GM21786 (cell line): ENCODE data around the gene CRYGD.
"Not testable (repeated sequence)": the region's sequence is repeated elsewhere in the genome, so short reads cannot be mapped to it uniquely, and the experiment has no call there.

Experiments used
- ATAC-seq: cut with Tn5 transposase; IDR thresholded peaks from one replicate; pipeline ENCODE4 v1.9.1; 2021; ENCODE audit not compliant: unreplicated experiment

CRYGD gene

GRCh38 chr2:208124013-208124715 lies at the start of gene CRYGD:
Gene CRYGD, minus strand, starts transcription at chr2:208124524. Its CDS starts 51 bp downstream, at chr2:208124473.
- not testable (repeated sequence) for ATAC-seq

DNA sequence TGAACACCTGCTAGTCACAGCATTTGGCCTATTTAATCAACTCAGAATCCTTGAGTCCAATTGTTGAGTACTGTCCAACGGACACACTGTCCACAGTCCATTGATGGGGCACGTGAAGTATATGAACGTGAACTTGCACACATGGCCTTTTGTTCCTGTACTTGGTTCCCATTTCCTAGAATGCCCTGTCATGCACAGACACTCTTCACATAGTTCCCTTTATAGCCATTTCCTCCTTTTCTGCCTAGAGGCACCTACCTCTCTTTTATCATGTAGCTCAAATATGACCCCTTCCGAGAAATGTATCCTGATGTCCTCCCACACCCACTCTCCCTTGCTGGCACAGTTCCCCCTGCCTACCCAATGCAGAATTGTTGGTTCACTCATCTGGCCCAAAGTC lies 47.8 kb upstream of the CRYGD start:
- no peak for ATAC-seq

- ATAC-seq, result no peak
Observed at GRCh38 chr2:208164951-208165755, 40.8 kb upstream of the CRYGD start.

GRCh38 chr2:208163489-208163888 lies 39.2 kb upstream of the CRYGD start, which contains the start of gene CRYGA:
Gene CRYGA, minus strand, starts transcription at chr2:208163589. Its CDS starts 33 bp downstream, at chr2:208163556.
- ATAC-seq, result no peak

DNA sequence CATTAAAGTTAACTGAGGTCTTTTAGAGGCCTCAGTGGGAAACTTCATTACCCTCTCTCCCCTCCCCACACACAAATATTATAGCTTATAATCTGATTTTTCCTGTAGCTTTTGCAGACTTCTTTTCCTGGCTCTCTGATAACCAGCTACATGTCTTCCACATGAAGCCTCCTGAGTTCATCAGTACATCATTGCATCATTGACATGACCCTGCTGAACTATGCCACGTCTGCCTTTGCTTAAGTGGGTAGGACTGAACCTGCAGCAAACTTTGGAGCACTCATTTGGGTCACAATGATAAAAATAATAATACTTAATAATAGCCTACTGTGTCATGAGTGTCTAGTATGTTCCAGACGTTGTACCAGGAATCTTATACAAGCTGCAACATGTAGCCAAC lies 32.1 kb upstream of the CRYGD start:
- ATAC-seq, result no peak

- no peak for ATAC-seq
Observed at GRCh38 chr2:208153156-208153555, 28.8 kb upstream of the CRYGD start.

DNA sequence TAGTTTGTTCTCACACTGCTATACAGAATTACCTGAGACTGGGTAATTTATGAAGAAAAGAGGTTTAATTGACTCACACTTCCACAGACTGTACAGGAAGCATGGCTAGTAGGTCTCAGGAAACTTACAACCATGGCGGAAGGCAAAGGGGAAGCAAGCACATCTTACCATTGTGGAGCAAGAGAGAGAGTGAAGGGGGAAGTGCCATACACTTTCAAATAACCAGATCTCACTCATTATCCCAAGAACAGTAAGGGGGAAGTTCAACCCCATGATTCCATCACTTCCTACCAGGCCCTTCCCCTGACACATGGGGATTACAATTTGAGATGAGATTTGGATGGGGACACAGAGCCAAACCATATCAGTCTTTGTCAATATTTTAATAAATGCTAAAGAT lies 26.6 kb upstream of the CRYGD start:
- ATAC-seq, result no peak

- ATAC-seq, result no peak
Observed at GRCh38 chr2:208150094-208150493, 25.8 kb upstream of the CRYGD start.

- no peak for ATAC-seq
Observed at GRCh38 chr2:208148803-208149202, 24.5 kb upstream of the CRYGD start.

- no peak for ATAC-seq
Observed at GRCh38 chr2:208147759-208148158, 23.4 kb upstream of the CRYGD start.

GRCh38 chr2:208147008-208147407 lies 22.7 kb upstream of the CRYGD start:
- ATAC-seq, result no peak

- no peak for ATAC-seq
Observed at GRCh38 chr2:208146006-208146405, 21.7 kb upstream of the CRYGD start, which contains the start of gene CRYGB. Gene CRYGB, minus strand, starts transcription at chr2:208146158. Its CDS starts 38 bp downstream, at chr2:208146120.

DNA sequence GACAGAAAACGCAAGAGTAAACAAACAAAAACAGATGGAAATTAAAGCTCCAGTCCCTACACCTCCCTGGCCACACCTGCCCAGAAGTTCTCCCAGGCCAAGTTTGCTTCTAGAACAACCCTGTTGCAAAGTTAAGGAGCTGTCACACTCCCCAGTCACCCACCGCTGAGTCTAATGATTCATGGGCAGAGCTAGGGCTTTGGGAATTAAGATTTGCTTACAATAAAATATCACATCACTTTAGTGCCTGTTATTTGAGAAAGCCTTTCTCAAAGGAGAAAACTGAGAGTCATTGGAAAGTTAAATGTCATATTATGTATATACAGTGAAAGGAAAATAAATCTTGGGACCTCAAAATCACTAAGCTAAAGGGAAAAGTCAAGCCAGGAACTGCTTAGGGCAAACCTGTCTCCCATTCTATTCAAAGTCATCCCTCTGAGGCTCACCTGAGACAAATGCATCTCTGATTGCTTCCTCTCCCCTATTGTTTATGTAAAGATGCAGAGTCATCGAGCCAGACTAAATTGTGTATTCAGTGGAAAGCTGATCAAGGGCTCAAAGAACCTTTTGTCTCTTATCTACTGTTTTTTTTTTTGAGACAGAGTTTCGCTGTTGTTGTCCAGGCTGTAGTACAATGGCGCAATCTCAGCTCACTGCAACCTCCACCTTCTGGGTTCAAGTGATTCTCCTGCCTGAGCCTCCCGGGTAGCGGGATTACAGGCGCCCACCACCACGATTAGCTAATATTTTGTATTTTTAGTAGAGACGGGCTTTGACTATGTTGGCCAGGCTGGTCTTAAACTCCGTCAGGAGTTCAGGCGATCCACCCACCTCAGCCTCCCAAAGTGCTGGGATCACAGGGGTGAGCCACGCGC lies 18.8 kb upstream of the CRYGD start:
- no peak for ATAC-seq

DNA sequence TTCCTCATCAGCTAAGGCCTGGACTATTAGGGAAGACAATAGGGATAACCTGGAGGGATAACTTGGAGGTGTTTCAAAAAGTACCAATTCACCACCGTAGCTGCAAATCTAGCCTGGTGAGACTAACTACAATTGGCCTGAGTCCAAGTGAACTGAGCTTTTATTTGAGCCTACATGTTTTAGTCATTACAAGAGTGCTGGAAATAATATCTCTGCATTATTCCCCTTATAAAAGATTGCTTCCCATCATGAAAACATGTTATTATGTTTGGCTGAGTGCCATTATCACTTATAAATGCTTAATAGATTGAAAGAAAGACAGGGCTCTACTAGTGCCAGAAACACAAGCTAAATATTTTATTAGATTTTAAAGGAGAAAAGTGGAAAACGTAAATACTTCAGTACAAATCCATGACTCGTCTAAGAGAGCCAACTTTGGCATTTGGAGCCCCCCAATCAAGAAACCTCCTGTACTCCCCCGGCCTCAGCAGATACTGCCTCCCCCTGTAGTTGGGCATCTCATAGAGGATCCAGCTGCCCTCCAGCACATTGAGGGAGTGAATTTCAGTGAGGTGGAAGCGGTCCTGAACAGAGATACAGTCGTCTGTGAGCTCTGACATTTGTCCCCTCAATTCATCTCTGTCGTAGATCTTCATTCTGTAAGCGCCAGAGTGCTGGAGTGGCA lies 18.1 kb upstream of the CRYGD start:
- ATAC-seq, result no peak

GRCh38 chr2:208139447-208139846 lies 15.1 kb upstream of the CRYGD start:
- ATAC-seq, result no peak

DNA sequence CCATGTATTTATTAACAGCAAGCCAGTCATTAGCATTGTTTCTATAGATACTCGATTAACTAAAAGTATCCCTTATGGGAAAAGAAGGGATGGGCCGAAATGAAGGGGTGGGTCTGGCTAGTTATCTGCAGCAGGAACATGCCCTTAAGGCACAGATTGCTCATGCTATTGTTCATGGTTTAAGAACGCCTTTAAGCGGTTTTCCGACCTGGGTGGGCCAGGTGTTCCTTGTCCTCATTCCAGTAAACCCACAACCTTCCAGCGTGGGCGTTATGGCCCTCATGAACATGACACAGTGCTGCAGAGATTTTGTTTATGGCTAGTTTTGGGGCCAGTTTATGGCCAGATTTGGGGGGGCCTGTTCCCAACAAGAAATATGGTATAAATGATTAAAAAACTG lies 14.0 kb upstream of the CRYGD start:
- ATAC-seq, result not testable (repeated sequence)

DNA sequence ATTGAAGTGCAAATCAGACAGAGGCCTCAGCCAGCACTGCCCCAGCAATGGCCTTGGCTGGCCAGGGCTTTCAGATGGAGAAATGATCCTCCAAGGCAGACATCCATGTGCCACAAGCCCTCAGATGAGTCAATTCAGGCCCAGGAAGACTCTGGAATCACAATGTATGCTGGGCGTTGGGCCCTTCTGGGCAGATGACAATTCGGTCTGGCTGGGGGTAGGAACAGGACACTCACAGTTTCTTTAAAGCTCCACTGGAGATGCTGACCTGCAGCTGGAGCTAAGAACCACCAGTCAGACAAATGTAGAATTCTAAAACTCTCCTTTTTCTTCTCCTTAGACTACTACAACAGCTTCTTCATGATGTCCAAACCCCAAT lies 12.4 kb upstream of the CRYGD start:
- no peak for ATAC-seq

DNA sequence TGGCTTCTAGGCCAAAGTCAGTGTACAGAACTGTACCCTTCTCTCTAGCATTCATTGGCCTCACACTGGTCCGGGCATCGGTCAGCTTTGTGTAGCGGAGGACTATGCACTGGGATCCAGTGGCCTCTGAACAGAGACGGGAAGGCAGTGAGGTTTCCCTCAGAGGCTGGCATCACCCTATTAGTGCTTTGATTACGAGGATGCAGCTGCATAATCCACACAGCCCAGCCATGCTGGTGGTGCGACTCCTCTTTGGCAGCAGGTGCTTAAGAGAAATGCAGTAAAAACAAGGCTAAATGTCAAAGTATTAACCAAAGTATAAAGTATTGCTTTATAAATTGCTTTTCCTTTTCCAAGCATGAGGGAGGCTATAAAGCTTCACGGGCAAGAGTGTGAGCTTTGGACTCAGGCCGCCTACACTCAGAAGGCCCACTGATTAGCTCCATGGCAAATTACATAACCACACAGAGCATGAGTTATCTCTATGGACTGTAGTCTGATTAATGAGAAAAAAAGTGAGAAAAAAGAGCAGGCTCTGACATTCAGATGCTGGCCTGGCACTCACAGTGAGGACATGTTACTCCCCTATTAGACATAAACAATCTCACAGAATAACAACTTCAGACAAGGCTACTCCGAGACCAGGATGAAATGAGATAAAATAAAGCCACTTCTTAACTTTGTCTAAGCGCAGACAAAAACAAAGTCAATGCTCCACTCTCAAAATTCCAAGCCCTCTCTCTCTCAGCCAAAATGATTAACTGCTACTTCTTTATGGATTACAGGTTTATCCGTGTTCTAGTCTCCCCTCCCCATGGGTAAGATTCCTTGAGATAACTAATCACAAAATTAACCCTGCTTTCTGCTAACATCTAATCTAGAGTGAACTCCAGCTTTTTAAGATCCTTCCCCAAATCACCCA lies 11.7 kb upstream of the CRYGD start:
- ATAC-seq, result no peak

DNA sequence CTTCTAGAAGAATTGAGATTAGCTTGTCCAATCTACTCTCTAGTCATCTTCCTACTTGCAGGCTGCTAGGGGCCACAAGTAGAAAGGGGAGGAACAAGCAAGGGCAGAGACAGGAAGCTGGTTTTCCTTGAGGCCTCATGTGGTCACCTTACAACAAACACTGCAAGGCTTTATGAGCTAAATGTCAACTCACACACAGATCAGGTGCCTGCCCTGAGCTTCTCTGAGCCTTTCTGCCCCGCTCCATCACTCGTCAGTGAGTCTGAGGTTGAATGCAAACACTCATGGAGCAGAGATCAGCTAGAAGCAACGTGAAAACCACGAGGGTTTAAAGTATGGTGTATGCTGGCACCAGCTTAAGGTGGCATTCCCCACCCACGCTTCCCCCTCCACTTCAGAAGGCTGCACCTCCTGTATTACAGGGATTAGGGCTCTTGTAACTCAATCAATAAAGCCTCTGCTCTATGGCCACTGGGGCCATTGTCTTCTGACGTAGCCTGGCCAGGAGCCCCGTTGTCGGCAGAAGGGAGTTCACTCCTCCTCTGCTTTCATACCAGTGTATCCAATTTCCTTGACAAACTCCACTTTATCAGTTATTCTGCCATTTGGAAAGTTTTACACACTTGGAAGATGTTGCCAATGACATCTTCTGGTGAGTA lies 10.7 kb upstream of the CRYGD start:
- ATAC-seq, result peak; percentile 63
